GM21381 (cell line): Measurements from ENCODE around the gene KPNA1.
"Not testable (repeated sequence)": the region's sequence is repeated elsewhere in the genome, so short reads cannot be mapped to it uniquely, and the experiment has no call there.

Experiments used
- ATAC-seq: cut with Tn5 transposase; IDR thresholded peaks from one replicate; pipeline ENCODE4 v1.9.1; 2021; ENCODE audit warnings: mild to moderate bottlenecking, moderate library complexity; ENCODE audit not compliant: unreplicated experiment

Gene KPNA1

DNA sequence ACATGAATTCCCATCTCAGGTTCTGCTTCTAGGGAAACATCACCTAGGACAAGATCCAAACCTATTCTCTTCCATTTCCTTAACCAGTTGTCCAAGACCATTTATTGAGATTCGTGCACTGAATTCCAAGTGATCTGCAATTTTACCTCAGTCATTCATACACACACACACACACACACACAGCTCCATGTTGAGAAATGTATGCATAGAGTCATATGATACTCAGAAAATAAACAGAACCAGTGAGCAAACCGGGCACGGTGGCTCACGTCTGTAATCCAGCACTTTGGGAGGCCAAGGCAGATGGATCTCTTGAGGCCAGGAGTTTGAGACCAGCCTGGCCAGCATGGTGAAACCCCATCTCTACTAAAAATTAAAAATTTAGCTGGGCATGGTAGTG lies 6.1 kb upstream of the KPNA1 start:
- ATAC-seq = no peak

DNA sequence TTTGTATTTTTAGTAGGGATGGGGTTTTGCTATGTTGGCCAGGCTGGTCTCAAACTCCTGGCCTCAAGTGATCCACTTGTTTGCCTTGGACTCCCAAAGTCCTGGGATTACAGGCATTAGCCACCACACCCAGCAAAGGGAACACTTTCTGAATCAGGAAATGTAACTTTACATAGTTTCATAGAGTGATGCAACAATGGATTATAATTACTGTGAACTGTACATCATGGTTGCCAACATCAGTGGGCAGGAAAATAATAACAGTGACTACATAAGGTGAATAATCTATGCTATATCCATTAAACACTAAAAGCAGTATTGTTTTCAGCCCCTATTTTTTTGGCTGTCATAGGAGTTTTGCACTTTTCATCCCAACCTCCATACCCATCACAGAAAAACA lies 5.0 kb upstream of the KPNA1 start:
- ATAC-seq = no peak

DNA sequence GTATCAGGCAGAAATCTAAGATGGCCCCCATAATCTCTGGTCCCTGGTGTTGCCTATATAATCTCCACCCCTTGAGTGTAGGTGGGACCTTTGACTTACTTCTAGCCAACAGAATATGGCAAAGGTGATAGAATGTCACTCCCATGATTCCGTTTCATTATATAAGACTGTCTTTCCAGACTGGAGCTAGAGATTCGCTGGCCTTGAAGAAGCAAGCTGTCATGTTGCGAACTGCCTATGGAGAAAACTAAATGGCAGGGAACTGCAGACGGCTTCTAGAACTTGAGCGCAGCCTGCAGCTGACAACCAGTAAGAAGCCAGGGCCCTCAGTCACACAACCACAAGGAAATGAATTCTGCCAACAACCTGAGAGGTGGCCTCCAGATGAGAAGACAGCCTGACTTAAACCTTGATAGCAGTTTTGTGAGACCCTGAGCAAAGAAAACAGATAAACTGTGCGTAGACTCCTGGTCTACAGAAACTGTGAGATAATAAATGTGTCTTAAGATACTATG lies 2.2 kb upstream of the KPNA1 start:
- no peak for ATAC-seq

DNA sequence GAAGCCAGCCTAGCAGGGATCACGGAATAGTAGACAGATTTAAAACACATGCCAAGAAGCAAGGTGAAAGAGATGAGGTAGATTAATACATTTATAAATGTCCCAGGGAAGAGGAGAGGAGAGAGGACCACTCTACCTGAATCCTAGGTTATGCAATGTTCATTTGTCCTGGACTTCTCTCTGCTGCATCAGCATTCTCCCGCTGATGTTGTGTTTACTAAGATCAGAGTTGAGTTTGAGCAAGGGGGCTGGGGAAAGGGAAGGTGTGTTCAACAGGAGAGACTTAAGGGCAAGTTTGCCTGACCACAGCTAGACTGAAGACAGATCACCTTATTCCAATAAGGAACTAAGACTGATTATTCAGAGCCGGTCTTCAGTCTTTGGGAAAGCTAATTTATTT lies 1.1 kb upstream of the KPNA1 start:
- no peak for ATAC-seq

DNA sequence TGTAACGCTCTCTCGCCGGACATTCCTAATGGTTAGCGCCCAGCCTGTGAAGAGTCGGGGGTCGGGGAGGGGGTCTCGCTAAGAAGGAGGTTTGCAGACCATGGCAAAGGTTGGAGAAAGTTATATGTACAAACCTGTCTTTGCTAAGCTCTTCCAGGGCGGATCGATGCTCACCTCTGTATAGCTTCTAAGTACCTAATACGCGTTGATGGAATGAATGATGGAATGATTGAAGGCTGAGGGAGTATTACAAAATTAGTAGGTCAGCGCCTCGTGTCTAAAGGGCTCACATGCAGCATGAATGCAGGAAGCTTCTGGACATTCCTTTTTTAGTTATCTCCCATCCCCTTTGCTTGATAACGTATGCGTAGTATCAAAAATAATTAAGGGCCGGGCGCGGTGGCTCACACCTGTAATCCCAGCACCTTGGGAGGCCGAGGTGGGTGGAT lies 305 bp upstream of the KPNA1 start:
- ATAC-seq = no peak

DNA sequence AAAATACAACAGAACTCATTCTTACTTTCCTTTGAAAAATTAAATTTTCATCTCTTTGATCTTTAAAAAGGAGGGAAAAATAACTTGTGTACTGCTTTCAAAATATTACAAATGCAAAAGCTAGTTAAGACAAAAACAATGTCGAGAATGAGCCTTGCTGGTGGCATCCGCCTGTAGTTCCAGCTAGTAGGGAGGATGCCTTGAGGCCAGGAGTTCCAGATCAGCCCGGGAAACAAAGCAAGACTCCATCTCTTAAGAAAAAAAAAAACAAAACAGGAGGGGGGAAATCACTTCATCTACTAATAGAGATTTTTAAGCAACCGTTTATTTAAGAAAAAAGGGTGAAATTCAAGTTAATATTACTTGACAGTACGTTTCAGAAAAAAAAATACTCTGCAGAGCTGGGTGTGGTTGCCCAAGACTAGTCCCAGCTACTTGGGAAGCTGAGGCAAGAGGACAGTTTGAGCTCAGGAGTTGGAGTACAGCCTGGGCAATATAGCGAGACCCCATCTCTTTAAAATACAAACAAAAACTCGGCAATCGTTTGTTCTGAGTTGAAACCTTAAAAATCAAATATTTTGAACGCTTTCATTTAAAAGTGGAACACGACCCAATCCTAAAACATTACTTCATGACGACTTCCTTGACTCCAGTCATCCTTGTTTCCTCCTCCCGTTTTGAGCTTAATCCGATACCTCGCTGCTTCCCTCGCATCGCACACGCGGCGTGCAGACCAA lies 1.2 kb downstream of the KPNA1 start:
- ATAC-seq = no peak

DNA sequence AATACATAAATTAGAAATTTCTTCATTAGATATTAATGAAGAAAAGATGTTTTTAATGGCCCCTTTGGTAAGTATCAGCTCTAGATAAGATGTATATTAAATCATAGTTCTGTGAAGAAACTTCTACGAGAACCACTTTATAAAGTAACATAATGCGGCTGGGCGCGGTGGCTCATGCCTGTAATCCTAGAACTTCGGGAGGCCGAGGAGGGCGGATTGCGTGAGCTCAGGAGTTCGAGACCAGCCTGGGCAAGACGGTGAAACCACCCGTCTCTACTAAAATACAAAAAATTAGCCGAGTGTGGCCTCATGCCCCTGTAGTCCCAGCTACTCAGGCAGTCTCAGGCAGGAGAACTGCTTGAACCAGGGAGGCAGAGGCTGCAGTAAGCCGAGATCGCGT lies 2.5 kb downstream of the KPNA1 start:
- no peak for ATAC-seq

DNA sequence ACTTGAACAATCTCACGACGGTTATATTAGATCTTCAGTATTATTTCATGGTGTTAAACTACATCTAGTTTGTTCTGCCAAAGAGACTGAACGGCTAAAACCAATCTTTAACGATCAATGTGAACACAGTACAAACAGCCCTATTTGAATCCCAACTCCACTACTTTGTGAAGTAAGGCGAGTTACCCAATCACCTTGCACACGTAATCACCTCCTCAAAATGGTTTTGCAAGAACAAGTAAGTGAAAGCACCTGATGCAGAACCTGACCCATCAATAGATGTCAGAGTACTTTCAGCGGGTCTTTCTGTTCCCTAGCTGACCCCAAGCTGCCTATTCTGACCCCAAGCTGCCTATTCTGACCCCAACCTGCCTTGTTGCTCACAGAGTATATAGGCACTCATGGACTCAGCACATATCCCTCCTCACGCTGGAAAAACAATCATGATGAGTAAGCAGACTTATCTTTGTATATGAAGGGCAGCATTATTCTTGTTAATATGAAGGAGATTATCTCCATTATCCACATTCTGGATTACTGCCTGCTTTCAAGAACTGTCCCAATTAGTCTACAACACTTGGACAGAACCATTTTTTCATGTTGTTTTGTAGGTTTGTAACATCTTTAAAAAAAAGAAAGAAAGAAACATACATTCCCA lies 3.7 kb downstream of the KPNA1 start:
- ATAC-seq = no peak

DNA sequence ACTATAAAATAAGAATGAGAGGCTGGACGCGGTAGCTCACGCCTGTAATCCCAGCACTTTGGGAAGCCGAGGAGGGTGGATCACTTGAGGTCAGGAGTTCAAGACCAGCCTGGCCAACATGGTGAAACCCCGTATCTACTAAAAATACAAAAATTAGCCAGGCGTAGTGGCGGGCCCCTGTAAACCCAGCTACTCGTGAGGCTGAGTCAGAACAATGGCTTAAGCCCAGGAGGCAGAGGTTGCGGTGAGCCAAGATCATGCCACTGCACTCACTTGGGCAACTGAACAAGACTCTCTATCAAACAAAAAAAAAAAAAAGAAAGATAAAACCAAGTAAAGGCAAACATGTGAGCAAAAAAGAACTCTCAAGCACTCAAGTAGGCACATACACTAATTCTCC lies 5.8 kb downstream of the KPNA1 start:
- not testable (repeated sequence) for ATAC-seq

DNA sequence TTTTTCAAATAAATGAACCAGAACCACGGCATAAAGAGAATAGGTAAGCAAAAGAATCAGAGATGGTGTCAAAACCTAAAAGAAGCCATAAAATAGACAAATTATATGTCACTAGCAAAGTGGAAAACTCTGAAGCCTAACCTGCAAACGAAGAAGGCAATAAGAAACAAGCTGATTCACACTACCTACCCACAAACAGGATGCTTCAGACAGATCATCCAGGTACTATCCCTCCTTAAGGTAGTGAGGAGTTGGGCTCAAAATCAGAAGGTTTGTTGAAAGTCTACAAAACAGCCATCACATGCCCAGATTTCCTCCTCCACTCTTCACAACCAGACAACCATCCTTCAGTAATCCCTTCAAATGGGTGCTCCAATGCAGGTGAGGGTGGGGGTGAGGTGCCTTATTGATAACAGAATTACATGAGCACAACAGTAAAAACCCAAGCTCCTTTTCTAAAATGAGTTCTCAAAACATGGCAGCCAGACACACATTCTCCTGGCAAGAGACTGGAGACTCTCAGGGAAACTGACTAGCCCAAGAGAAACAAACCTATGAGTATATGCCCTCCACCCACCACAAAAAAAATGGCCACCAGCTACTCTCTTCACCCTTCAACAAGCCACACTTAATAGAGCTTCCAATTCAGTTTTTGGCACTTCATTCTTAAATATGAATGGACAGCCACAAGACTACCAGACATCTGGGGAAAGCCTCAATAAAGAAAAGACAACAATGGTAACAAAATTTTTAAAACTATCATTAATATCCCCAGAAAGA lies 6.4 kb downstream of the KPNA1 start:
- ATAC-seq = no peak

DNA sequence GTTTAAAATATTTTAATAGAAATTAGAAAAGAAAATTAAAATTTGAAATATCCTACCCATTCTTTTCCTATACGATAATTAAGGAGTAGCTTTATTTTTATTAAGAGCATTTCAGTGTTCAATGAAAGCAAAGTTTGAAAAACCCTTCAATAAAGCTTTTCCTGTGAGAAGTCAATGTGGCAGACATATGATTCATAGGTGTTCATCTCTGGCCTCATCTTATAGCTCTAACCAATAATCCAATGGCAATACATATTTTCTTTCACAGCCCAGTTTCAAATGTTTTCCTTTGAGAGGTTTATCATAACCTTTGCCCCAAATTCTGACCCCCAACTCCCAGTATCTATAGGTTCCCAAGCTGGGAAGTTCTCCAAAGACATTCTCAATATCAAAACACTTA lies 8.3 kb downstream of the KPNA1 start:
- no peak for ATAC-seq

DNA sequence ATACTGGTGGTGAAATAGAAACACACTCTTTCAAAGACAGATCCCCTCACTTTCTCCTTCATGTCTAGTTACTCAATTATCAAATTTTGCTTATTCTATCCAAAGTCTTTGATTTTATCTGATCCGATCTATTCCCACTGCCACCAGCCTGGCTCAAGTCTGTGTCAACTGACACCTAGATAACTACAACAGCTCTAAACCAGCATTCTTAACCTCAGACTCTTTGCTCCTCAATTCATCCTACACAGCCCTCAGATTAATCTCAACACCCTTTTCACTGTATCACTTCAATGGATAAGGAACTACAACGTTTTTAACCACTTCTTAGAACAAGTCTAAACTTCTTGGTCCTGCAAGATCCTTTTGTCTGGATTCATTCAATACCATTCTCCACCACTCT lies 9.1 kb downstream of the KPNA1 start:
- ATAC-seq = no peak

DNA sequence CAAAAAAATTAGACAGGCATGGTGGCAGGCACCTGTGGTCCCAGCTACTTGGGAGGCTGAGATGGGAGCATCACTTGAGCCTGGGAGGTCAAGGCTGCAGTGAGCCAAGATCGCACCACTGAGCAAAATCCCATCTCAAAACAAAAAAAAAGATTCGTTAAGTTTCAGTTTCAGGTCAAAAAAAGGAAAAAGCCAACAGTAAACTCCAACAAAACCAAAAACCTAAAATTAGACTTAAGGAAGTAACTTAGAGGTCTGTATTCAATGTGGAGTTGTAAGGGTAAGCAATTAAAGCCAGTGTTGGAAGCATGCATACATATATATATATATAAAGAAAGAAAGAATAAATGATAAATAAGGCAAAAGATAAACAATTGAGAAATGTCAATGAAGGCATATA lies 11.8 kb downstream of the KPNA1 start:
- ATAC-seq = no peak

DNA sequence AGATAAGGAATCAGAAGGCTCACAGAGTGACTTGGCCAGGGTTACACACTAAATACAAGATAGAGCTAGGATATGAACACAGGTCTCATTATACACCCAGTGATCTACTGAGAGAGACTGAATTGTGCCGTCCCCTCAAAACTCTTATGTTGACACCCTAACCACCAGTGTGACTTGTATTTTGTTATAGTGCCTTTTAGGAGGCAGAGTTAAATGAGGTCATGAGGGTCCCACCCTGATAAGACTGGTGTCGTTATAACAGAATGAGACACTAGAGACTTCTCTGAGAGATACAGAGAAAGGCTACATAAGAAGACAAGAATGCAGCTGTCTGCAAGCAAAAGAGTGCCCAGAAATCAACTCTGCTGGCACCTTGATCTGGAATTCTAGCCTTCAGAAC lies 12.6 kb downstream of the KPNA1 start:
- no peak for ATAC-seq

DNA sequence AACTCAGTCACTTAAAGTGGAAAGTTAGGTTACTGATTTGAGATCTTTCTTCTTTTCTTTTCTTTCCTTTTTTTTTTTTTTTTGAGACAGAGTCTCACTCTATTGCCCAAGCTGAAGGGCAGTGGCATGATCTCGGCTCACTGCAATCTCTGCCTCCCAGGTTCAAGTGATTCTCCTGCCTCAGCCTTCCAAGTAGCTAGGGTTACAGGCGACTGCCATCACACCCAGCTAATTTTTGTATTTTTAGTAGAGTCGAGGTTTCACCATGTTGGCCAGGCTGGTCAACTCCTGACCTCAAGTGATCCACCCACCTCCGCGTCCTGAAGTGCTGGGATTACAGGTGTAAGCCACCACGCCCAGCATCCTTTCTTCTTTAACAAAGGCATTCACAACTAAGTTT lies 13.8 kb downstream of the KPNA1 start:
- ATAC-seq = not testable (repeated sequence)

DNA sequence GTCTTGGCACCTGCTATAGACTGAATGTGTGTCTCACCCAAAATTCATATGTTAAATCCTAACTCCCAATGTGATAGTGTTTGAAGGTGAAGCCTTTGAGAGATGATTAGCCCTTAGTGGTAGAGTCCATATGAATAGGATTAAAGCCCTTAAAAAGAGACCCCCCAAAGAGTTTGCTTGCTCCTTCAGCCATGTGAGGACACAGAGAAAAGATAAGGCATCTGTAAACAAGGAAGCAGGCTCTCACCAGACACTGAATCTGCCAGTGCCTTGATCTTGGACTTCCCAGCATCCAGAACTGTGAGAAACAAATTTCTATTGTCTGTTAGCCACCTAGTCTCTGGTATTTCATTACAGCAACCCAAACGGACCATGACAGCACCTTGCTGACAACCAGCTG lies 16.6 kb downstream of the KPNA1 start:
- ATAC-seq = no peak

DNA sequence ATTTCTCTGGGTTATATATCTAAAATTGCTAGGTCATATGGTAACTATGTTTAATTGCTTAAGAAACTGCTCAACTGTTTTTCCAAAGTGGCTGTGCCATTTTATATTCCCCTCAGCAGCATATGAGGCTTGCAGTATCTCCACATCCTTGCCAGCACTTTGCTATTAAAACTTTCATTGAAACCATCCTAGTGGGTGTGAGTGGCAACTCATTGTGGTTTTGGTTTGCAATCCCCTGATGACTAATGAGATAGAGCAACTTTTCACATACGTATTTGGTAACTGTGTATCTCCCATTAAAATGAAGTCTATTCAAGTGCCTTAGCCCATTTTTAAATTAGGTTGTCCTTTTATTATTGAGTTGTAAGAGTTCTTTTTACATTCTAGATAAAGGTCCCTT lies 17.3 kb downstream of the KPNA1 start:
- ATAC-seq = peak; percentile 89

DNA sequence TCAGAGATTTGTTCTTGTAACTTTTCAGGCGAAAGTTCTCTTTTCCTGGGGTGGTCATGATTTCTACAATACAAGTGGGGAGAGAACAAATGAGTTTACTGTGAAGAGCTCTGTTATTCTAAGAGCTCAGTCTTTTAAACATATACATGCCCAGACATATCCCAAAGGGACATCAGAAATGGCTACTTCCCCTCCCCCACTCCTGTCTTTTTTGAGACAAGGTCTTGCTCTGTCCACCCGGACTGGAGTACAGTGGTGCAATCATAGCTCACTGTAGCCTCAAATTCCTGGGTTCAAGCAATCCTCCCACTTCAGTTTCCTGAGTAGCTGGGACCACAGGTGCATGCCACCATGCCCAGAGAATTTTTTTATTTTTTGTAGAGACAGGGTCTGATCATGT lies 18.2 kb downstream of the KPNA1 start:
- no peak for ATAC-seq

DNA sequence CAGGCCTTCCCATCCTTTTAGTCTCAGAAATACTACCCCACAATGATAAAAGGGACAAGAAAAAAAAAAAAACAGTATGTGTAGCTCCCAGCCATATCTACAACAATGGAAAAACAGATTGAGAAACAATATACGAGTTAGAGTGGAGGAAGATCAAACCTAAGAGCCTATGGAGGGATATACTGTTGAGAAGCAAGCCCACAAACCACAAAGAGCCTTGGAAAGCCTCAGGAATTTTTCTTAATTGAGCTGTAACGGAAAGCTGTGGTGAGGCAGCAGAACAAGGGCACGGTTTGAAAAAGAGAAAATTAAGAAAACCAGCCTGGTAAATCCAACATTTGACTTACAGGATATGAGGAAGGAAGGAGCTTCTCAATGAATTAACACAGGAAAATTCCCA lies 21.4 kb downstream of the KPNA1 start:
- ATAC-seq = no peak

DNA sequence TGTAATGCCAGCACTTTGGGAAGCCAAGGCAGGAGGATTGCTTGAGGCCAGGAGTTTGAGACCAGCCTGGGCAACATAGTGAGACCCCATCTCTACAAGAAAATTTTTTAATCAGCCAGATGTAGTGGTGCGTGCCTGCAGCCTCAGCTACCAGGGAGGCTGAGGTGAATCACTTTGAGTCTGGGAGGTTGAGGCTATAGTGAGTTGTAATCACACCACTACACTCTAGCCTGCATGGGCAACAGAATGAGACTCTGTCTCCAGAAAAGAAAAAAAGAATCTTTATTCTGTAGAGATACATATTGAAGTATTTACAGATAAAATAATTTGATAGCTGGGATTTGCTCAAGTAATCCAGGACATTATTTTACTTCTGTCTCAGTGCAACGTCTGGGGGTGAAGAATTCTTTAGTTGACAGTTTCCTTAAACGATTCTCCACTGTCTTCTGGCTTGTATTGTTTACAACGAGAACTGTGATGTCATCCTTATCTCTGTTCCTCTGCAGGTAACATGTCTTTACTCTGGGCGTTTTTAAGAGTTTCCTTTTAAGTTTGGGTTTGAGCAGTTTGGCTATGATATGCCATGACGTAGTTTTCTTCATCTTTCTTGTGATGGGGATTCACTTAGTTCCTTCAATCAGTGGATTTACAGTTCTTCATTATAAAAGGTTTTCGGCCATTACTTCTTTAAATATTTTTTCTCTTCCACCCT lies 26.3 kb downstream of the KPNA1 start:
- no peak for ATAC-seq

DNA sequence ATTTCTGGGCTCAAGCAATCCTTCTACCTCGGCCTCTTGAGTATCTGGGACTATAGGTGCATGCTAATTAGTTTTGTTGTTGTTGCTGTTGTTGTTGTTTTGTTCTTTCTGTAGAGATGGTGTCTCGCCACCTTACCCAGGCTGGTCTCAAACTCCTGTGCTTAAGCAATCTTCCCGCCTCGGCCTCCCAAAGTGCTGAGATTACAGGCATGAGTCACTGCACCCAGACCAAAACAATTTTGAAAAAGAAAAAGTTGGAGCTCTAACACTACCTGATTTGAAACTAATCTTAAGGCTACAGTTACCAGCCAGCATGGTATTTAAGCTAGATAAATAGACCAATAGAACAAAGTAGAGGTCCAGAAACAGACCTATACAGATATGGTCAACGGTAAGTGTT lies 29.8 kb downstream of the KPNA1 start:
- ATAC-seq = no peak
